Skin epidermis (tissue), 12 donors: ENCODE results near the gene ITCH.
"Not testable (repeated sequence)": the region's sequence is repeated elsewhere in the genome, so short reads cannot be mapped to it uniquely, and the experiment has no call there.

ENCODE experiments used
- H3K27ac ChIP-seq, 21 experiments: fragments of 200-600 bp; sonication (generic) in 11 of 21; one replicate each; pipeline ENCODE4 v1.5.0; 2020; ENCODE audit warnings: mild to moderate bottlenecking in 3 of 21, inconsistent platforms in 2 of 21, moderate library complexity in 2 of 21
- H3K4me3 ChIP-seq, 7 experiments: fragments of 200-600 bp; sonication (generic) in 2 of 7; one replicate each; pipeline ENCODE4 v1.5.0; 2020; ENCODE audit warnings: inconsistent platforms in 2 of 7, mild to moderate bottlenecking in 2 of 7, moderate library complexity in 1 of 7

ITCH gene

GRCh38 chr20:34443546-34443945 is 80.5 kb downstream of the ITCH start:
- Histone ChIP-seq H3K4me3 (no peak overlapping the region), H3K27ac (no peak overlapping the region)

GRCh38 chr20:34445177-34446065 is 82.3 kb downstream of the ITCH start:
- Histone ChIP-seq H3K27ac (no peak overlapping the region), H3K4me3 (no peak overlapping the region)

GRCh38 chr20:34448517-34448916 is 85.4 kb downstream of the ITCH start:
- Histone ChIP-seq H3K27ac (no peak overlapping the region), H3K4me3 (no peak overlapping the region)

GRCh38 chr20:34449674-34450592 is 86.9 kb downstream of the ITCH start:
- Histone ChIP-seq H3K4me3 (no peak overlapping the region), H3K27ac (no peak overlapping the region)

GRCh38 chr20:34452281-34452982 is 89.4 kb downstream of the ITCH start:
- H3K27ac ChIP-seq, result no peak overlapping the region
- H3K4me3 ChIP-seq, result no peak overlapping the region

GRCh38 chr20:34458631-34459030 is 95.6 kb downstream of the ITCH start:
- no peak overlapping the region for H3K27ac ChIP-seq
- no peak overlapping the region for H3K4me3 ChIP-seq

DNA sequence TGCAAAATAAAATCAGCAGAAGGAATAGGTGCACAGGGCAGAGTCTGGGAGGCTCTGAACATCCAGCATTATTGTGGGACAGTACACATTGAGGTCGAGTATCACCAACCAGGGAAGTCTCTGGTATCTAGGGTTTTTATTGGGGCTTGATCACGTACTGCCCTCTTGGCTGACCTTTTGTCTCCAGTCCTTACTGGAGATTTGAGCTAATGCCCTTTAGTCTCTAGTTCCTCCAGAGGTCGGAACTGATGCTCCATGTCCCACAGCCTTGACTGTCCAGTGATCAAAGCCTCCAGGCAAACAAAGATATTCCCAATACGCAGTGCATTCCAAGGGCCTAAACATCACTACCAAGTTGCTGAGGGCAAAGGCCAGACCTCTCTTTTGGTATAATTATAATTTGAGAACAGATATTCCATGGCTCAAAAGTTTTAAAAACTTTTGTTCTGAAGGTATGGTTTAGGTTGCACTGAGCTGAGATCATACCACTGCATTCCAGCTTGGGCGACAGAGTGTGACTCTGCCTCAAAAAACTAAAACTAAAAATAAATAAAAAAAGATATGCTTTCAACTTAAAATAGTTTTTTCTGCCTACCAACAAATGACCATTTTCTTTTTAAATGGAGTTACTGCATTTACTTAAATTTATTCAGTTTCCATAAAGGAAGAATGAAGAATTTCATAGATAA is 96.3 kb downstream of the ITCH start:
- H3K4me3 ChIP-seq, result no peak overlapping the region
- H3K27ac ChIP-seq, result no peak overlapping the region

DNA sequence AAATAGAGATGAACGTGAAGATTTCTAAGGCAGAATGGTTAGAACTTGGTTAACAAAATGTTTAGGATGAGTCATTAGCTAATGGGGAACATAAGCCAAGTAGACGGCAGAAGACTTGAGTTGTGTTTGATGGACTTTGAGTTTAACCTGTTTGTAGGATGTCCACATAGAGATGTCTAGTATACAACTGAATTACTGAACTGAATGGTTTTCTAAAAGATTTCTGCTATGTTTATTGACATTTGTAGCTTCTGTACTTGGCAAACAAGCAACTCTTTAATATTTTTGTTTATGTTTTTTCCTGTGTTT is 98.7 kb downstream of the ITCH start:
- no peak overlapping the region for H3K4me3 ChIP-seq
- H3K27ac ChIP-seq, result no peak overlapping the region

DNA sequence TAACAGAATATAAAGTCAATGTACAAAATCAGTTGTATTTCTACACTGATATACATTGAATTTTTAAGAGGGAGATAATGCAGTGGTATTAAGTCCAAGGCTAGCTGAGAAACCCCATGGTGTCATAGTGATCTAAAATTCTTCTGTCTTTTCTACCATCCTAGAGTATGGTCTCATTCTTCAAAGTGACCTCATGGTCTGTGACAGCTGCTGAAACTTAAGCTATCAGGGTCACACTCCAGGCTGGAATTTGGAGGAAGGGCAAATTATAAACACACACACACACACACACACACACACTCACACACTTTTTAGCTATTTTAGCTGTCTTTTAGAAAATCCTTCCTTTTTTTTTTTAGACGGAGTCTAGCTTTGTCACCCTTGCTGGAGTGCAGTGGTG is 105.9 kb downstream of the ITCH start:
- Histone ChIP-seq H3K27ac (no peak overlapping the region), H3K4me3 (no peak overlapping the region)

- Histone ChIP-seq H3K27ac (peak overlapping the region in 3 of 21 experiments; percentile 1 to 42 (median 6)), H3K4me3 (no peak overlapping the region)
These were observed 109.3 kb downstream of the ITCH start for GRCh38 chr20:34472246-34472925.

DNA sequence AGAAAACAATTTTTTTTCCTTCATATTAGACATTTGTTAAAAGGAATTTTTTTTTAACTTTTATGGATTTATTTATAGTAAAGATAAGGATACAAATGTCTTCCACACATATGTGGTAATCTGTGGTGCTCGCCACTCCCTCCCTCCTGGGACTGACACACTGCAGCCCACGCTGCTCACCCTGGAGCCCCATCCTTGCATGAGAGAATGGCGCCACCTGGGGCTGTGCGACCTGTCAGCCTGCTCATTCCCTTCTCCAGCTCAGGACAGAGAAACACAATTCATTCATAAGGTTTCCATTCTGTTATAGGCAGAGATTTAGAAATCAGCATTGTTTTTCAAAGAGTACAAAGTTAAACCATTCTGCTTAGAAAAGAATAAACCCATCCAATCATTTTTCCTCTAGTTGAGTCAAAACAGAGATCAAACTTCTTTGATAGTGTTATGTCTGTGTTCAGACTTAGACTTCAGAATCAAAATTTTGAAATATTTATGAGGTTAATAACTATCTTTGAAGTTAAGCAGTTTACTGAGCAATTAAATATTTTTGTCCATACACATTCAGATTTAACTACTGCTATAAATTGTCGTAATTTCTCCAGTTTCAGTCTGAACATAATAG is 110.3 kb downstream of the ITCH start:
- peak overlapping the region in 2 of 21 experiments; percentile 11 to 42 for H3K27ac ChIP-seq

GRCh38 chr20:34475979-34476736 is 113.1 kb downstream of the ITCH start:
- H3K27ac ChIP-seq, result no peak overlapping the region
- no peak overlapping the region for H3K4me3 ChIP-seq

More for the DNA sequence above, 110.3 kb downstream of the ITCH start:
- H3K4me3 ChIP-seq, result no peak overlapping the region

DNA sequence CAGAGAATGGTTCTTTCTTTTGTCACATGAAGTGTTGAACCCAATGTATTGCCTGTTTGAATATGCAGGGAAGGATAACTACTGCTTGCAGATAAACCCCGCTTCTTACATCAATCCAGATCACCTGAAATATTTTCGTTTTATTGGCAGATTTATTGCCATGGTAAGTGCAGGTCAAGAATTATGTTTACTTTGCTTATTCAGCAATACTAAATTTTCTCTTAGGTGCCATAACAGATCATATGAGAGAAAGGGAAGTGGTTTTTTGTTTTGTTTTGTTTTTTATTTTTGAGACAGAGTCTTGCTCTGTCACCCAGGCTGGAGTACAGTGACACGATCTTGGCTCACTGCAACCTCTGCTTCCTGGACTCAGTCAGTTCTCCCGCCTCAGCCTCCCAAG is 116.6 kb downstream of the ITCH start:
- Histone ChIP-seq H3K27ac (no peak overlapping the region), H3K4me3 (no peak overlapping the region)

DNA sequence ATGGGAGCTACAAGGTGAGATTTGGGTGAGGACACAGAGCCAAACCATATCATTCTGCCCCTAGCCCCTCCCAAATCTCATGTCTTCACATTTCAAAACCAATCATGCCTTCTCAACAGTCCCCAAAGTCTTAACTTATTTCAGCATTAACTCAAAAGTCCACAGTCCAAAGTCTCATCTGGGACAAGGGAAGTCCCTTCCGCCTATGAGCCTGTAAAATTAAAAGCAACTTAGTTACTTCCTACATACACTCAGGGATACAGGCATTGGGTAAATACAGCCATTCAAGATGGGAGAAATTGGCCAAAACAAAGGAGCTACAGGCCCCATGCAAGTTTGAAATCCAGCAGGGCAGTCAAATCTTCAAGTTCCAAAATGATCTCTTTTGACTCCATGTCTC is 119.1 kb downstream of the ITCH start:
- not testable (repeated sequence) for H3K4me3 ChIP-seq, H3K27ac ChIP-seq

GRCh38 chr20:34483585-34484220 is 120.6 kb downstream of the ITCH start:
- not testable (repeated sequence) for H3K27ac ChIP-seq, H3K4me3 ChIP-seq

- Histone ChIP-seq H3K27ac (no peak overlapping the region), H3K4me3 (no peak overlapping the region)
These were observed 122.1 kb downstream of the ITCH start for GRCh38 chr20:34485068-34485634.

DNA sequence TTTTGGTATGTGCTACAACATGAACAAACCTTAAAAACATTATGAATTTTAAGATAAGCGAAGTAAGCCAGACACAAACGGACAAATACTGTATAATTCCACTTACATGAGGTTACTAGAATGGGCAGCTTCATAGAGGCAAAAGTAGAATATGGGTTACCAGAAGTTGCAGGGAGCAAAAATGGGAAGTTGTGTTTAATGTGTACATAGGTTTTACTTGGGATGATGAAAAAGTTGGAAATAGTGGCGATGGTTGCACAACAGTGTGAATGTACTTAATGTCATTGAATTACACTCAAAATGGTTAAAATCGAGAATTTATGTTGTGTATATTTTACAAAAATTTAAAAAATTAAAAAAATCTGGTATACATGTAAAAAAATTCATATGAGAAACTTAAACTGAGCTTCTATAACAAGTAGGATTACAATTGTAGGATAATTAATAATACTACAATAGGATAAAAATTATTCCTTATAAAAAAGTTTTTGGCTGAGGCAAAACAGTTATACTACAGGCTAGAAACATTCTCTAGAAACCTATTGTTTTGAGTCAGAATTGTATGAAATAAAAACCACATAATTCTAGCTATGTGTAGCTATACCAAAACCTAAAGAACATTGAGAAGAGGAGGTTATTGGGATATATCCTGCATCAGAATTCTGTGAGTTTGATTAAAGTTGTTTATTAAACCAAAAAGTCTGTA is 128.3 kb downstream of the ITCH start:
- Histone ChIP-seq H3K4me3 (no peak overlapping the region), H3K27ac (no peak overlapping the region)
